Adrenal gland (tissue), 12 donors: ENCODE measurements around the gene NFATC1. TPM values are rescaled to one million over a fixed set of nuclear protein-coding genes. Genes with fewer than 3 reads are reported as not detected.

Experiments used
- DNase-seq, 7 donors: peaks; one replicate each; pipeline ENCODE4 v3.0.0-alpha.2; 2019 to 2020
- H3K27ac ChIP-seq, 5 donors: fragments of 200-600 bp; sonication (generic) in 4 of 5; 1 replicate in 3 of 5; 2 replicates in 2 of 5; pipeline versions ENCODE4 v1.5.1 to v1.8.0; 2016 to 2020; ENCODE audit warnings: mild to moderate bottlenecking in 1 of 5
- H3K27me3 ChIP-seq: fragments of 200-600 bp; 2 replicates; pipeline ENCODE4 v1.8.0; 2021
- H3K36me3 ChIP-seq, 2 donors: fragments of 200-600 bp; replicated peaks in 1 of 2; 1 replicate in 1 of 2; 2 replicates in 1 of 2; pipeline versions ENCODE4 v1.5.1 to v1.8.0; 2018 to 2022
- H3K4me1 ChIP-seq, 2 donors: fragments of 200-600 bp; replicated peaks in 1 of 2; 1 replicate in 1 of 2; 2 replicates in 1 of 2; pipeline versions ENCODE4 v1.5.1 to v1.8.0; 2018 to 2021
- H3K4me3 ChIP-seq, 4 donors: fragments of 200-600 bp; sonication (generic) in 3 of 4; one replicate each; pipeline ENCODE4 v1.5.1; 2016 to 2018
- H3K9me3 ChIP-seq, 3 donors: fragments of 200-600 bp; sonication (generic) in 1 of 3; replicated peaks in 1 of 3; 1 replicate in 2 of 3; 2 replicates in 1 of 3; pipeline versions ENCODE4 v1.5.1 to v1.8.0; 2016 to 2021
- POLR2A ChIP-seq, 2 donors: fragments of 450-650 bp; IDR thresholded peaks; one replicate each; pipeline ENCODE4 v1.6.1; 2017; ENCODE audit warnings: antibody characterized with exemption in 2 of 2, mild to moderate bottlenecking in 2 of 2, moderate library complexity in 1 of 2
- WGBS, 4 donors: extraction: QIAGEN DNeasy Blood & Tissue Kit in 2 of 4; methylation state at CpG; one replicate each; pipeline versions ENCODE4 v1.1.5 to v1.1.7; 2013 to 2017; 5-methylcytosine and 5-hydroxymethylcytosine counted together
- intact Hi-C, 2 donors: fragments of 100-400 bp; cut with DNase I; formaldehyde crosslinking; loops; one replicate each; pipeline versions ENCODE4 v1.14.1 to v1.15.0; 2022 to 2023
- polyA plus RNA-seq, 3 donors: library from polyadenylated mRNA; stranded (reverse); fragments of 200-250 nt in 2 of 3; fragments of 350-450 nt in 1 of 3; fragmentation: Illumina TruSeq in 1 of 3; extraction: RNeasy Lipid Tissue Mini Kit (QIAGEN cat#74804) in 1 of 3; gene quantifications; one replicate each; pipeline ENCODE4 v1.2.3, GENCODE V29; 2013 to 2014
- total RNA-seq, 9 donors: library from RNA; depleted of rRNA in 4 of 9; stranded (reverse); fragments of >200 nt in 4 of 9; fragments of 120-200 nt in 1 of 9; fragmentation: NEBNext Ultra II Directional in 1 of 9; extraction: Animal tissue kit (Norgen Biotek cat#: 25700) in 1 of 9; gene quantifications; one replicate each; pipeline versions ENCODE4 v1.1.0 to v1.2.4, GENCODE V29; 2013 to 2023
- TF ChIP-seq, protein P1 (sequence below), 6 experiments: fragments of 450-650 bp in 4 of 6; fragments of 200-600 bp in 2 of 6; sonication (generic) in 1 of 6; IDR thresholded peaks; 1 replicate in 5 of 6; 2 replicates in 1 of 6; pipeline versions ENCODE4 v1.5.1 to v1.8.0; 2016 to 2021; ENCODE audit warnings: antibody characterized with exemption in 6 of 6, mild to moderate bottlenecking in 2 of 6, moderate library complexity in 1 of 6
- donor health status: healthy with polysubstance abuse.
- donor health status: Bipolar disorder and iron deficiency.
- donor health status: DM: yes; HTN: yes; CAD: no.
- donor health status: DM: no; HTN: no; CAD: no.
- donor health status: DM: no; HTN: no; CAD: no.
- donor health status: DM: yes; HTN: yes; CAD: no.

The NFATC1 gene
- total and polyA plus RNA-seq, 12 donors: 0.50 to 20.9 (median 6.7) TPM

DNA sequence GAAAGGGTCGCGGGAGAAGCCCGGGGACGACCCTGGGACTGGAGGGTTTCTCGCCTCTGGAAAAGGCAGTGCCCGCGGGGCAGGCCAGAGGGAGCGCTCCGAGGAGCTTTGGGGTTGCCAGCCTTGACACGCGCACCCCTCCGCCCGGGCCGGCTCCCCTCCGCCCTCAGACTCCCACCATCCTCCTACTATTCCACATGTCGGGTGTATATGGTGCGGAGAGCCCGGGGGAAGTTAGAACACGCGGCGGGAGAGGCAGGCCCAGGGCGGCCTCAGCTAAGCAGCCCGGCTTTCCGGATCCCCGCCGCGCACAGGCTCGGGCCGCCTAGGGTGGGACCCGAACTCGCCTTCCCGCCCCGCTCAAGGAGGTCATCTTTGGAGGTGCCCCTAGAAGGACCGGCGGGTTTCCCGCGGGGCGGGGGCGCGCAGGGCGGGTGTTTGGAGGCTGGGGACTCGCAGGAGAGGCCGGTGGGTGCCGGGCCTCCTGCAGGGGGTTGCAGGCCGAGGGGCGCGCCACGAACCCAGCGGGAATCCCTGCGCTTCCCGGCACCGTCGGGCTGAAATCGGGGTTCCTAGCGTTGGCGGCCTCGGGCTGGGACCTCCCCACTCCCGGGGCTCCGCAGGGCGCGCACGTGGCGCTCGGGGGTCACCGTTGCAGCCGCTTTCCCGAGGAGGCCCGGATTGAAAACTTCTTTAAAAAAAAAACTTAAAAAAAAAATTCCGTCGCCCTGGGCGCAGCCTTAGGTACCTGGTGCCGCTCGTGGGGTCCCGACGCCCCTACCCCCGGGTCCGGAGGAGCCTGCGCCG lies 3.7 kb downstream of the NFATC1 start:
- WGBS, 4 donors: 15 to 29% (median 25%) methylated on average over 34 to 79 of the region's 79 CpGs
- Histone ChIP-seq H3K27ac (peak overlapping the region in 2 of 5 donors; percentile 13 to 88), H3K9me3 (no peaks in the 10 kb centered on the region), H3K27me3 (no peaks in the 10 kb centered on the region), H3K4me3 (peak overlapping the region in 2 of 4 donors; percentile 61 to 99), H3K36me3 (no peaks in the 10 kb centered on the region), H3K4me1 (peaks cover 6 to 45% of the 10 kb centered on the region in 2 donors)
- intact Hi-C loops: no loop called here
- no peak for TF ChIP-seq POLR2A (IDR thresholded peaks at IDR 0.05)
- TF ChIP-seq, protein P1, sequence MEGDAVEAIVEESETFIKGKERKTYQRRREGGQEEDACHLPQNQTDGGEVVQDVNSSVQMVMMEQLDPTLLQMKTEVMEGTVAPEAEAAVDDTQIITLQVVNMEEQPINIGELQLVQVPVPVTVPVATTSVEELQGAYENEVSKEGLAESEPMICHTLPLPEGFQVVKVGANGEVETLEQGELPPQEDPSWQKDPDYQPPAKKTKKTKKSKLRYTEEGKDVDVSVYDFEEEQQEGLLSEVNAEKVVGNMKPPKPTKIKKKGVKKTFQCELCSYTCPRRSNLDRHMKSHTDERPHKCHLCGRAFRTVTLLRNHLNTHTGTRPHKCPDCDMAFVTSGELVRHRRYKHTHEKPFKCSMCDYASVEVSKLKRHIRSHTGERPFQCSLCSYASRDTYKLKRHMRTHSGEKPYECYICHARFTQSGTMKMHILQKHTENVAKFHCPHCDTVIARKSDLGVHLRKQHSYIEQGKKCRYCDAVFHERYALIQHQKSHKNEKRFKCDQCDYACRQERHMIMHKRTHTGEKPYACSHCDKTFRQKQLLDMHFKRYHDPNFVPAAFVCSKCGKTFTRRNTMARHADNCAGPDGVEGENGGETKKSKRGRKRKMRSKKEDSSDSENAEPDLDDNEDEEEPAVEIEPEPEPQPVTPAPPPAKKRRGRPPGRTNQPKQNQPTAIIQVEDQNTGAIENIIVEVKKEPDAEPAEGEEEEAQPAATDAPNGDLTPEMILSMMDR (IDR thresholded peaks at IDR 0.05): no peak
- DNase-seq: no peak

DNA sequence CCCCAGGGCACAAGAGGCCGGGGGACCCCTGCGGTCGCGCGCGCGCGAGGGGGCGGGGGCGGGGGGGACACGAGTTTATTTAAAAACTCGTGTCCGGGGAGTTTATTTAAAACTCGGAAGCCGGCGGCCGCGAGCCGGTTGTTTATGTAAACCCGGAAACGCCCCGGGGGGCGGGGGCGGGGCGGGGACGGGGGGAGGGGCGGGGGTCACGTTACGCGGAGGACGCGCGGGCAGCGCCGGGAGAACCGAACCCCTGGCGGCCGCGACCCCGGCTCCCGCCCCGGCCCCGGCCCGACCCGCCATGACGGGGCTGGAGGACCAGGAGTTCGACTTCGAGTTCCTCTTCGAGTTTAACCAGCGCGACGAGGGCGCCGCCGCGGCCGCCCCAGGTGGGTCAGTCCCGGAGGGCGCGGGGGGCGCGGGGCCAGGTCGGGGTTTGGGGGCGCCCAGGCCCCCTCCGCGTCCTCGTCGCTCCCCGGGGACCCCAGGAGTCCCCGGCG lies 4.4 kb downstream of the NFATC1 start:
- intact Hi-C loops: no loop called here
- Histone ChIP-seq H3K9me3 (no peaks in the 10 kb centered on the region), H3K4me1 (peaks cover 6 to 38% of the 10 kb centered on the region in 2 donors), H3K27ac (peak overlapping the region in 3 of 5 donors; percentile 43 to 88 (median 78)), H3K4me3 (peak overlapping the region in 2 of 4 donors; percentile 61 to 99), H3K36me3 (no peaks in the 10 kb centered on the region), H3K27me3 (no peaks in the 10 kb centered on the region)
- DNase-seq: peak in 6 of 7 donors; percentile 48 to 68 (median 62)
- WGBS, 4 donors: 0 to 5% (median 1%) methylated on average over 9 to 71 of the region's 71 CpGs
- TF ChIP-seq POLR2A (IDR thresholded peaks at IDR 0.05): no peak
- TF ChIP-seq, protein P1 (IDR thresholded peaks at IDR 0.05): no peak

DNA sequence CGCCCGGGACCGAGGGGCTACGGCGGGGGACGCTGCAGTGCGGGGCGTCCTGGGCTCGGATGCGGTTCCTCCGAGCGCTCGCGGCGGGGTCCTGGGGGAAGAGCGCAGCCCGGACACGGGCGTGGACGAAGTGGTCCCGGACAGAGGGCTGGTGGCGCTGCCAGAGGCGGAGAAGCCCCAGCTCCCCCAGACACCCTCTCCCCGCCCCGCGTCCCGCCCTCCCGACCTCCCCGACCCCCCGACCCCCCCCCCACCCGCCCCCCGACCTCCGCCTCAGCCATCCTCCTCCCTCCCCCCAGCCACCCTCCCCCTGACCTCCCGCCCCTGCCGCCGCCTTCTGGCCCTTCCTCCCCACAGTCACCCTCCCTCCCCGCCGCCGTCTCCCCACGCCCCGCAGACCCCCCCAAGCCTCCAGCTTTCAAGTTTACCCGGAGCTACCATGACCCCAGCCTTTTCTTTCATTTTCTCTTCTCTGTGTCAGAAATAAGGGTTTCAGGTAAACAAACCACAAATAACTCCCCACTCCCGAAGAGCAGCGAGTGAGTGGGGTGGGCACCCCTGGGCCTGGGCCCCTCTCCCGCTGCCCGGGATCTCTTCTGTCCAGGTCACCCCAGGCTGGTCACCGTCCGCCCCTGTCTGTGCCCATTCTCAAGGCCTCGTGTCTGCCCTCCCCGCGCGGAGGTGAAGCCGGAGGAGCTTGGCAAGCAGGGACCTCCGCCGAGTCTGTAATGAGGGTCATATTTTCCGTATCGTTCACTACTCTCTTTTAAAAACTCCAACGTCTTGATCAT lies 5.1 kb downstream of the NFATC1 start:
- intact Hi-C loops: no loop called here
- WGBS, 4 donors: 31 to 71% (median 52%) methylated on average over 15 to 50 of the region's 58 CpGs
- H3K27me3 ChIP-seq: no peaks in the 10 kb centered on the region

More for the DNA sequence above, 5.1 kb downstream of the NFATC1 start:
- DNase-seq: peak in 2 of 7 donors; percentile 45 to 94
- H3K4me1 ChIP-seq: peaks cover 6 to 37% of the 10 kb centered on the region in 2 donors
- TF ChIP-seq, protein P1 (IDR thresholded peaks at IDR 0.05): no peak
- no peak for TF ChIP-seq POLR2A (IDR thresholded peaks at IDR 0.05)
- H3K9me3 ChIP-seq: no peaks in the 10 kb centered on the region
- peak overlapping the region in 2 of 4 donors; percentile 61 to 99 for H3K4me3 ChIP-seq
- H3K27ac ChIP-seq: peak overlapping the region in 3 of 5 donors; percentile 43 to 93 (median 88)
- no peaks in the 10 kb centered on the region for H3K36me3 ChIP-seq
